ENCODE data around the gene AHR. TPM values are rescaled to one million over a fixed set of nuclear protein-coding genes. Genes with fewer than 3 reads are reported as not detected.
"Not testable (repeated sequence)": the region's sequence is repeated elsewhere in the genome, so short reads cannot be mapped to it uniquely, and the experiment has no call there.

The AHR gene
- polyA plus RNA-seq, 3 donors = 30.8 to 43.3 (median 42.7) TPM

- DNase-seq (ENCODE audit: low read depth in 3 of 3, low spot score in 2 of 3) = no peak
These were observed 34.8 kb downstream of the AHR start for GRCh38 chr7:17333221-17333620.

GRCh38 chr7:17336168-17336567, 37.7 kb downstream of the AHR start:
- no peak for DNase-seq (ENCODE audit: low read depth in 3 of 3, low spot score in 2 of 3)

- DNase-seq (ENCODE audit: low read depth in 3 of 3, low spot score in 2 of 3) = no peak
These were observed 40.7 kb downstream of the AHR start for GRCh38 chr7:17339139-17339538.

GRCh38 chr7:17339952-17340351, 41.5 kb downstream of the AHR start:
- no peak for DNase-seq (ENCODE audit: low read depth in 3 of 3, low spot score in 2 of 3)

- DNase-seq (ENCODE audit: low read depth in 3 of 3, low spot score in 2 of 3) = no peak
These were observed 42.2 kb downstream of the AHR start for GRCh38 chr7:17340655-17341054.

GRCh38 chr7:17342756-17343155, 44.3 kb downstream of the AHR start:
- DNase-seq (ENCODE audit: low read depth in 3 of 3, low spot score in 2 of 3) = no peak

- no peak for DNase-seq (ENCODE audit: low read depth in 3 of 3, low spot score in 2 of 3)
These were observed 48.9 kb downstream of the AHR start for GRCh38 chr7:17347401-17347800.

- DNase-seq (ENCODE audit: low read depth in 3 of 3, low spot score in 2 of 3) = not testable (repeated sequence)
These were observed 50.5 kb downstream of the AHR start for GRCh38 chr7:17348932-17349331.

GRCh38 chr7:17350321-17350720, 51.9 kb downstream of the AHR start:
- DNase-seq (ENCODE audit: low read depth in 3 of 3, low spot score in 2 of 3) = not testable (repeated sequence)

GRCh38 chr7:17353650-17354419, 55.4 kb downstream of the AHR start:
- not testable (repeated sequence) for DNase-seq (ENCODE audit: low read depth in 3 of 3, low spot score in 2 of 3)

GRCh38 chr7:17354473-17354872, 56.0 kb downstream of the AHR start:
- no peak for DNase-seq (ENCODE audit: low read depth in 3 of 3, low spot score in 2 of 3)

GRCh38 chr7:17355050-17355449, 56.6 kb downstream of the AHR start:
- no peak for DNase-seq (ENCODE audit: low read depth in 3 of 3, low spot score in 2 of 3)

GRCh38 chr7:17357952-17358351, 59.5 kb downstream of the AHR start:
- no peak for DNase-seq (ENCODE audit: low read depth in 3 of 3, low spot score in 2 of 3)

- DNase-seq (ENCODE audit: low read depth in 3 of 3, low spot score in 2 of 3) = no peak
These were observed 61.2 kb downstream of the AHR start for GRCh38 chr7:17359610-17360009.

- DNase-seq (ENCODE audit: low read depth in 3 of 3, low spot score in 2 of 3) = no peak
These were observed 64.1 kb downstream of the AHR start for GRCh38 chr7:17362439-17363105.

GRCh38 chr7:17364671-17365070, 66.2 kb downstream of the AHR start:
- DNase-seq (ENCODE audit: low read depth in 3 of 3, low spot score in 2 of 3) = no peak

- no peak for DNase-seq (ENCODE audit: low read depth in 3 of 3, low spot score in 2 of 3)
These were observed 67.3 kb downstream of the AHR start for GRCh38 chr7:17365775-17366174.

GRCh38 chr7:17367502-17367901, 69.0 kb downstream of the AHR start:
- DNase-seq (ENCODE audit: low read depth in 3 of 3, low spot score in 2 of 3) = no peak

GRCh38 chr7:17368856-17369524, 70.5 kb downstream of the AHR start:
- DNase-seq (ENCODE audit: low read depth in 3 of 3, low spot score in 2 of 3) = no peak

- DNase-seq (ENCODE audit: low read depth in 3 of 3, low spot score in 2 of 3) = no peak
These were observed 71.4 kb downstream of the AHR start for GRCh38 chr7:17369691-17370426.

Data from right renal cortex interstitium (tissue), 3 donors.